DND-41 (cell line): ENCODE measurements around the gene TMEM182.

Source experiments
- ATAC-seq: fragments of 200-7000 bp; cut with Tn5 transposase; 3 replicates; pipeline ENCODE4 v1.9.1; 2021; ENCODE audit warnings: low read depth; ENCODE audit not compliant: insufficient read depth
- DNase-seq: peaks from one replicate; pipeline ENCODE4 v3.0.0-alpha.2; 2020
- H2AFZ ChIP-seq: 2 replicates; pipeline ENCODE4 v1.6.0; 2012; ENCODE audit warnings: low read depth, low read length
- H3K27ac ChIP-seq: 2 replicates; pipeline ENCODE4 v1.5.1; 2012; ENCODE audit warnings: low read length, inconsistent platforms
- H3K27me3 ChIP-seq: fragments of 200-600 bp; sonication (generic); 2 replicates; pipeline ENCODE4 v1.6.0; 2012; ENCODE audit warnings: low read length, mild to moderate bottlenecking, inconsistent platforms; ENCODE audit not compliant: insufficient read depth, poor library complexity
- H3K36me3 ChIP-seq: 2 replicates; pipeline ENCODE4 v1.5.1; 2012; ENCODE audit warnings: low read length, inconsistent platforms; ENCODE audit not compliant: insufficient read depth
- H3K4me1 ChIP-seq: 2 replicates; pipeline ENCODE4 v1.5.1; 2012; ENCODE audit warnings: mild to moderate bottlenecking, low read length; ENCODE audit not compliant: insufficient read depth
- H3K4me2 ChIP-seq: 2 replicates; pipeline ENCODE4 v1.6.0; 2012; ENCODE audit warnings: mild to moderate bottlenecking, moderate library complexity, low read length, inconsistent platforms; ENCODE audit not compliant: insufficient read depth
- H3K4me3 ChIP-seq, 2 experiments: fragments of 200-600 bp in 1 of 2; shearing (Covaris generic) in 1 of 2; 2 replicates each; pipeline ENCODE4 v1.5.1; 2012 to 2016; ENCODE audit warnings: inconsistent platforms in 2 of 2, low read length in 2 of 2, mild to moderate bottlenecking in 2 of 2, low read depth in 1 of 2, moderate library complexity in 1 of 2
- H3K79me2 ChIP-seq: 2 replicates; pipeline ENCODE4 v1.6.0; 2012; ENCODE audit warnings: low read length, inconsistent platforms; ENCODE audit not compliant: insufficient read depth
- H3K9ac ChIP-seq: 2 replicates; pipeline ENCODE4 v1.6.0; 2012; ENCODE audit warnings: low read depth, mild to moderate bottlenecking, inconsistent platforms, low read length, moderate library complexity
- H3K9me3 ChIP-seq: 2 replicates; pipeline ENCODE4 v1.5.1; 2012; ENCODE audit warnings: low read length, moderate library complexity, mild to moderate bottlenecking, inconsistent platforms; ENCODE audit not compliant: insufficient read depth, severe bottlenecking
- H4K20me1 ChIP-seq: 2 replicates; pipeline ENCODE4 v1.6.0; 2012; ENCODE audit warnings: low read length; ENCODE audit not compliant: insufficient read depth
- CTCF ChIP-seq: IDR thresholded peaks from 2 replicates; pipeline ENCODE4 v1.5.1; 2012; ENCODE audit warnings: borderline replicate concordance, low read length, moderate library complexity, mild to moderate bottlenecking; ENCODE audit not compliant: poor library complexity, severe bottlenecking; ENCODE audit errors: extremely low read depth
- EZH2 ChIP-seq: IDR thresholded peaks from 3 replicates; pipeline ENCODE4 v1.6.1; 2012; ENCODE audit warnings: borderline replicate concordance, low read depth, mild to moderate bottlenecking, moderate library complexity, low read length, inconsistent platforms; ENCODE audit not compliant: severe bottlenecking

The TMEM182 gene

DNA sequence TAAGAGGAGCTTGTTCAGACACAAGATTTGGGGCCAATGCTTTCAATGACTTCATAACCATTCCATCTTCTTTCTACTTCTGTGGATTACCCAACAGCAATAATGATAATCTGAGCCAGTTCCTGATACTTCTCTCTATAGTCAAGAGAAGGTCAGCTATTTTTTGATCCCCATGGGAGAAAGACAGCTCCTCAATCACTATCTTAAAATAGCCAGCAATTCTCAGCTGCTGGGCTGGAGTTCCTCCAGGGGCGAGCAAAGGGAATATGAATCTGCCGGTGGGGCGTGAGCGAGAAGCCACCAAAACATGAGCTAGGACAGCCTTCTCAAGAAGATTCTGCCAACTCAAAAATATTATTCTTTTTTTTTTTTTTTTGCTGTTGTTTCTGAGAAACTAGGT lies at the start of gene TMEM182:
TMEM182 (plus strand) TSS at position 269 of the 400 bp plus-strand sequence. CDS start 187 bp downstream, outside the sequence.
- no peaks in the 10 kb centered on the region for H3K79me2 ChIP-seq
- H3K4me2 ChIP-seq, result no peak within 1 kb of the TSS
- no peaks in the 10 kb centered on the region for H4K20me1 ChIP-seq
- no peaks in the 10 kb centered on the region for H3K9me3 ChIP-seq
- H3K4me1 ChIP-seq, result no peaks in the 10 kb centered on the region
- no peak within 1 kb of the TSS for H2AFZ ChIP-seq
- no peak for DNase-seq
- H3K4me3 ChIP-seq, result no peak within 1 kb of the TSS
- H3K27ac ChIP-seq, result no peak within 1 kb of the TSS
- TF ChIP-seq CTCF (no peak), EZH2 (no peak)
- H3K36me3 ChIP-seq, result peaks cover 12% of the 10 kb centered on the region; the same call in 1 of the 2 replicates
- no peak for ATAC-seq
- no peaks in the 10 kb centered on the region for H3K27me3 ChIP-seq
- H3K9ac ChIP-seq, result no peak within 1 kb of the TSS

GRCh38 chr2:102717308-102718018 lies 44.4 kb upstream of the TMEM182 start:
- Histone ChIP-seq H3K27ac (no peak overlapping the region), H3K27me3 (no peaks in the 10 kb centered on the region), H3K4me2 (no peak overlapping the region), H3K9me3 (no peaks in the 10 kb centered on the region), H2AFZ (no peak overlapping the region), H4K20me1 (no peaks in the 10 kb centered on the region), H3K4me3 (no peak overlapping the region), H3K9ac (no peak overlapping the region), H3K79me2 (no peaks in the 10 kb centered on the region), H3K4me1 (no peaks in the 10 kb centered on the region), H3K36me3 (peaks cover 52% of the 10 kb centered on the region)
- TF ChIP-seq CTCF, result no peak
- no peak for TF ChIP-seq EZH2
- ATAC-seq (no peak), DNase-seq (no peak)

DNA sequence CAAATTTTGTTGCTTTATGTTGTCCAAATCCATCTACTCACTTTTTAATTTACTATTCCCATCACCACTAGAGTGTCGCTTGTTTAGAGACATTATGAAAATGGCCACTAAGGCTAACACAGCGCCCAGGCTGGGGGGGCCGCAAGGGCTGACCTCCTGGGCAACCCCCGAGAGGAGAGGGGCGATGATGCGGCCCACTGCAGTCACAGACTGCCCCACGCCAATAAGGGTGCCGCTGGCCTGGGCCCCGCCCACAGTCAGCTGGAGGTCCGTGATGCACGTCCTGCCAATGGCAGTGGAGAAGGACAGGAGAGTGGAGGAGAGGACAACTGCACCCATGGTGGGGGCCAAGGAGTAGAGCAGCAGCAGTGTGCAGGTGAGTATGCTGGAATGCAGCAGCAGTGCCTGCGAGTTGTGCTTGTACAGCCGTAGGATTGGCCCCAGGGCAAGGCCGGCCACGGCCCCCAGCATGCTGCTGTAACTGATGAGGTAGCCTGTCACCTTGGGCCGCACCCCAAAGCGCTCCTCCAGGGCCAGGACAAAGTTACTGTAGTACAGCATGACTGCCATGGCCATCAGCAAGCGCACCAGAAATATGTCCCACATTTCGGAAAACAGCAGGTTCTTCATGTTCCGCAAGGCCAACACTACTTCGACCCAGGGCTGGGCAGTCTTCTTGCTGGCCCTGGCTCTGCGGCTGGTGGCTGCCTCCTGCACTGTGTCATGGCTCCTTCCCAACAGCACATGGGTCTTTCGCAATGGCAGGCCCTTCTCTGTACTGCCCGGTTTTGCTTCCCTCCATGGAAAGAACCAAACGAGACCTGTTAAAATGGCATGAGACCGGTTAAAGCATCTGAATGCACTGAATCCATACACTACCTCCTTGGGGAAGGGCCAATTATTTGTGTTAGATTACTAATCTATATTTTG lies 43.2 kb upstream of the TMEM182 start:
- Histone ChIP-seq H3K4me3 (no peak overlapping the region), H4K20me1 (no peaks in the 10 kb centered on the region), H3K4me1 (no peaks in the 10 kb centered on the region), H3K36me3 (peaks cover 62% of the 10 kb centered on the region), H3K4me2 (no peak overlapping the region), H3K9me3 (no peaks in the 10 kb centered on the region), H3K27me3 (no peaks in the 10 kb centered on the region), H3K9ac (no peak overlapping the region), H3K79me2 (no peaks in the 10 kb centered on the region), H2AFZ (no peak overlapping the region), H3K27ac (no peak overlapping the region)
- DNase-seq (no peak), ATAC-seq (no peak)
- TF ChIP-seq EZH2 (no peak), CTCF (no peak)
